Omental fat pad (tissue), 4 donors: ENCODE measurements around the gene ROBO4. TPM values are rescaled to one million over a fixed set of nuclear protein-coding genes. Genes with fewer than 3 reads are reported as not detected.

Experiments used
- ATAC-seq: fragments of 150-250 bp; one replicate; pipeline ENCODE4 v1.9.1; 2016; ENCODE audit warnings: mild to moderate bottlenecking, moderate library complexity; ENCODE audit not compliant: low FRiP score
- DNase-seq: peaks from one replicate; pipeline ENCODE4 v3.0.0-alpha.2; 2019; ENCODE audit warnings: low spot score
- total RNA-seq, 4 donors: library from RNA; depleted of rRNA; stranded (reverse); fragments of >200 nt; gene quantifications; one replicate each; pipeline ENCODE4 v1.1.0, GENCODE V29; 2016
- TF ChIP-seq, protein P1 (sequence below), 3 donors: fragments of 450-650 bp; IDR thresholded peaks; one replicate each; pipeline ENCODE4 v1.5.1; 2016 to 2017; ENCODE audit warnings: antibody characterized with exemption in 3 of 3, mild to moderate bottlenecking in 3 of 3, moderate library complexity in 2 of 3

Gene ROBO4
- total RNA-seq, 4 donors from 2014 or later, result 31.7 to 152 (median 75.2) TPM

DNA sequence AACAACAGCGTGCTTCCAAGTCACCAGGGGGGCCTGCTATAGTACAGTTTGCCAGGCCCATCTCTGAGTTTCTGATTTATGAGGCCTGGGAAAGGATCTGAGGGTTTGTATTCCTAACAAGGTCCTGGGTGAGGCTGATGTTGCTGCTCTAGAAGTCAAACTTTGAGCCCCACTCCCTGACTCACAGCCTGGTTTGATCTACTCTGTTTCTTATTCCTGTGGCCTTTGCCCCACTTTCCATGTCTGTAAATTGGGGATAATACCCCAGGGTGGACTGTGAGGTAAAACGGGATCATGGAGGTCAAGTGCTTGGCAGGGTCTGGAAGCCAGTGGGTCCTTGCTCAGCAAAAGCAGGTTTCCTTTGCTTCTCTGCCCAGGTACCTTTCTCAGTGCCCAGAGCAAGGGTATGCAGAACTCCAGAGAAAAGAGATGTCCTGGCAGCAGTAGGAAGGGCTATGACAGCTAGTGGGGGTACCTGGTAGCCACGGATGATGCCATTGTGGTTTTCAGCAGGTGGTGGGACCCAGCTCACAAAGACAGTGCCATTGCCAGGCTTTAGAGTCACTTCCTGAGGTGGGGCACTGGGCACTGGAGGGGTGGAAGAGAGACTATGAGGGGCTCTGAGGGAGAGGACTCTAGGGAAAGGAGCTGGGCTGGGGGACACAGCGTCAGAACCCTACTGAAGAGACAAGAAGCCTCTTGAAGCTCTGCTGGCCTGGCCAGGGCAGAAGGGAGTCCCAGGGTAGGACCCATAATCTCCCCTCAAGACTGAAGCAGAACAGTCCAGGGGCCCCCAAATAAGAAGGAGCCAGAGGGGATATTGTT lies 2.8 kb downstream of the ROBO4 start:
- TF ChIP-seq, protein P1, sequence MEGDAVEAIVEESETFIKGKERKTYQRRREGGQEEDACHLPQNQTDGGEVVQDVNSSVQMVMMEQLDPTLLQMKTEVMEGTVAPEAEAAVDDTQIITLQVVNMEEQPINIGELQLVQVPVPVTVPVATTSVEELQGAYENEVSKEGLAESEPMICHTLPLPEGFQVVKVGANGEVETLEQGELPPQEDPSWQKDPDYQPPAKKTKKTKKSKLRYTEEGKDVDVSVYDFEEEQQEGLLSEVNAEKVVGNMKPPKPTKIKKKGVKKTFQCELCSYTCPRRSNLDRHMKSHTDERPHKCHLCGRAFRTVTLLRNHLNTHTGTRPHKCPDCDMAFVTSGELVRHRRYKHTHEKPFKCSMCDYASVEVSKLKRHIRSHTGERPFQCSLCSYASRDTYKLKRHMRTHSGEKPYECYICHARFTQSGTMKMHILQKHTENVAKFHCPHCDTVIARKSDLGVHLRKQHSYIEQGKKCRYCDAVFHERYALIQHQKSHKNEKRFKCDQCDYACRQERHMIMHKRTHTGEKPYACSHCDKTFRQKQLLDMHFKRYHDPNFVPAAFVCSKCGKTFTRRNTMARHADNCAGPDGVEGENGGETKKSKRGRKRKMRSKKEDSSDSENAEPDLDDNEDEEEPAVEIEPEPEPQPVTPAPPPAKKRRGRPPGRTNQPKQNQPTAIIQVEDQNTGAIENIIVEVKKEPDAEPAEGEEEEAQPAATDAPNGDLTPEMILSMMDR (IDR thresholded peaks at IDR 0.05), result no peak
- ATAC-seq, result no peak
- no peak for DNase-seq

DNA sequence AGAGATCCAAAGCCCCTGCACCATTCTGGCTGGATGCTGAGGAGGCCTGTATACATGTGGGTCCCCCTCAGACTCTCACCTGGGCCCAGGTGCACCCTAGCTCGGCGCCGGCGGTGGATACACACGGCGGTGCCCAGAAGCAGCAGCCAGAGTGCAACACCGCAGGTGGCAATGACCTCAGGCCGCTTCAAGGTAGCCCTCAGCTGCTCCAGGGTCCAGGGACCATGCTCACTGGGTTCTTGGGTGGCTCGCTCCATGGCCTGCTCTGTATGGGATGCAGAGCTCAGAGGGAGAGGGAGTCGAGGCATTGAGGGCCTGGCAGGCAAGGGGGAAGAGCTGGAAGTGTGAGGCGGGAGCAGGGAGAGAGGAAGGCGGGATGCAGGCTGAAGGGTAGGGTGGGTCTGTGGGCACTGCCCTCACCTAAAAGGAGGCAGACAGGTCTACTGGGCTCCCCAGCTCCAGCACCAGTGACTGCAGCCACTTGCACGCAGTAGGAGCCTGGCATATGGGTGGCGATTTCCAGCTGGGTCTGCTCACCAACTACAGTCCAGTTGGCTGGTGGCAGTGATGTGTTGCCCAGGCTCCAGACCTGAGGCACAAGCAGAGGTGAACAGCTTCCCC lies 3.8 kb downstream of the ROBO4 start:
- TF ChIP-seq, protein P1 (IDR thresholded peaks at IDR 0.05), result no peak
- no peak for ATAC-seq
- no peak for DNase-seq

DNA sequence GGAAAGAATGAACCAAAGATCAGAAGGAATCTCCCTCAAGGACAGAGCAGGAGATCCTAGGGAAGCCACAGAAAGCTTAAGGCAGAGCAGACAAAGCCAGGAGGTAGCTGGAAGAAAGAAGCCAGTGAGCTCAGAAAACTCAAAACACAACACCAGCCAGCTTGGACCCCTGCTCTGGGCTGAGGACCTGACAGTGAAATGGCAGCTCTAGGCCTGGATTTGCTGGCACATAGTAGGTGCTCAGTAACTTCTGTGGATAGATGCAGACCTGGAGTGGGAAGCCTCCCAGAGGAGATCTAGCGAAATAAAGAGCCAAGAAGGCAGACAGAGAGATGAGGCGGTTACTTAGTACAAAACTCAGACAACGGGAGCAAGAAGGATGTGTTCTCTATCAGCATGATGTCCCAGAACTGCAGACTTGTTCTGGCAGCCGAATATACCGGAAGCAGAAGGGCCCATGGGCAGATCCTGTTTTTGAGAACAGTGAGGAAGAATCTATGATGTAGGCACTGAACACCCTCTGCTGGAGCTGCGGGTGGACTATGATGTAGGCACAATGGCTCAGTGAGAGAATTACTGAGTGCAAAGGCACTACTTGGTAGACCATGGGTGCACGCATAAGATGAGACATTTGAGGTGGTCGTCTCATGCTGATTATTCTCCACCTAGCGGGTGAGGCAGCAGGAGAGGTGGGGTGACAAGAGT lies 4.8 kb downstream of the ROBO4 start:
- no peak for DNase-seq
- ATAC-seq, result no peak
- TF ChIP-seq, protein P1 (IDR thresholded peaks at IDR 0.05), result no peak

DNA sequence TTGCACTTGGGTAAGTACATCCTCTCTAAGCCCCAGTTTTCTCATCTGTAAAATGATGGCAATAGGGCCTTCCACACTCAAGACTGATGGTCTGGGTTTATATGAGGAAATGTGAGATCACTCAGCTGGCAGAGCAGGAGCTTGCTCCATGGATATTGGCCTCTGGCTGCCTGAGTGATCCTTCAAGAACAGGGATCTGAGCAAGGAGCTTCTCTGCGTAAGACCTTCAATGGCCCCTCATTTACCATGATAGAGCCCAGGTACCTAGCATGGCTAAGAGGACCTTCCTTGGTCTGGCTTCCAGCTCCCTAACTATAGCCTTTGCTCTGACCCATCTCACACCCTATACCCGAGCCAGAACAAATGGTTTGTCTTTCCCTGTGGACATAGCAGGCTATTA lies 5.5 kb downstream of the ROBO4 start:
- DNase-seq (no peak), ATAC-seq (no peak)
- TF ChIP-seq, protein P1 (IDR thresholded peaks at IDR 0.05), result no peak

DNA sequence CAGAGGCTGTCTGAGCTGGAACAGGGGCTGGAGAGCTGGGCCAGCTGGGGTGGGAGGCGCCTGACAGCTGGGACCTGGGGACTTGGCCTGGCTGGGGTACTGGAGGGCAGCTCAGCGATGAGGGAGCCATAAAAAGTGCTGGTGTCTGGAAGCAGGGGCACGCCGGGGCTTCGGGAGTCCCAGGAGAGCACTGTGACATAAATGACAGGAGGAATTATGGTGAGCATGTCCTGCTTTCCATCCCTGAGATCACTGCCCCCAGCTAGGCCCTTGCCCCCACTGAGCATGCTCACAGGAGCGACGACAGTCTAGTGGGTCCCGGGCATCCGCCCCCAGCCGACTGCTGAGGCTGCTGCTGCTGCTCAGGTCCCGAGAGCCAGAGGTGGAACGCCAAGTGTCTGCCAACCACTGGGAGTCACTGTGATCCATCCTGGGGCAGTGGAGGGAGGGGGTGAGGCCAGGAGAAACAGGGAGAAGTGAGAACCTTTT lies 6.2 kb downstream of the ROBO4 start:
- no peak for DNase-seq
- no peak for ATAC-seq
- TF ChIP-seq, protein P1 (IDR thresholded peaks at IDR 0.05), result no peak

DNA sequence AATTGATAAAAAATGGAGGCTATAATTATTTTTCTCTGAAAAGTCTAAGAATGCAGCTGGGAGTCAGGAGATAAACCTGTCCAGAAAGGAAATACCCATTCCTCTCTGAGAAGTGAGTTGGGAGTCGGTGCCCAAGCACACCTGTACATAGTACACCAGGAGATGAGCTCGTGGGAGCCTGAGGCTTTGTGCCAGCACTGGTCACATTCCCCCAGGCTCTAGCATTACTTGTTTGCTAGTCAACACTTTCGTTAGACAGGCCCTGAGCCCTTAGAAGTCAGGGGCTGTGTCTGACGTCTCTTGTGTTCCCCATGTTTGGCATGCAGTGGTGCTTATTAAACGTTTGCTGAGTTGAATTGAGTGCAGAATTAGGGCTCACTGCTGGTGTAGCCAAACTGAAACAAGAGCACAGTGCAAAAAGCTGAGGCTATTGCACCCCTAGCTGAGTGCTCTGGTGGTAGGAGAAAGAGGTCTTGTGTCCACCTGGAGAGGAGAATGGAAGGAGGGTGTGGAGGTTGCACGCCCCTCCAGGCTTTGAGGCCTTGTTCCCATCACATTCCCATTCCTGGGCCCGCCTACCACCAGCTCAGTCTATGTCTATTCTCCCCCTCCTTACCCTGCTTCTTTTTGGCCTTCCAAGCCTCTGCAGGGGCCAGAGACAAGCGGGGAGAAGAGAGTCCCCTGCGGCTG lies 6.8 kb downstream of the ROBO4 start:
- TF ChIP-seq, protein P1 (IDR thresholded peaks at IDR 0.05), result no peak
- ATAC-seq (no peak), DNase-seq (no peak)
